Measurements from ENCODE around the gene HECTD4.

HECTD4 gene

DNA sequence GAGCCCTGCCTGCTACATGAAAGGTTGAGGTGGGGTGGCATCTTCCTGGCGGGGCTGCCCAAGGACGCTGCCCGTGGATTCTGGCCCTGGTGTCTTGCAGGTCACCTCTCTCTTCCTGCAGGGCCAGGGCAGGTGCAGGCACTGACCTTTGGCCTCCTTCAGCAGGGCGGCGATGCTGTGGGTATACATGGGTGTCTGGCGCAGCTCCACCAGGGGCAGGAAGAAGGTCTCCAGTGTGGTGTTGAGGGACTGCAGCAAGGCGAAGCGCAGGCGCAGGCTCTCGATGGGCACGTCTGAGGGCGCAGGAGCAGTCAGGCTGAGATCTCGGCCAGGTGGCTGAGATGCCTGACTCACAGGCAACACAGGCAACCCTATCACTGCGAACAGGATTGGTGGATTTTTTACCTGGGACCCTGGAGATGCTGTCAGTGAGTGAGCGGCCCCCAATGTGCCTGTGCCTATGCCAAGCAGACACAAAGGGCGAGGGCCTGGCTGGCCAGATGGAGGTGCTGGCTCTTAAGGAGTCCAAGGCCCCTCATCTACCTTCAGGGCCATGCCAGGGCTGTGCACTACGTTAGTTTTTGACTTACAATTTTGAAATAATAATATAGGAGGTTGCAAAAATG lies 211.1 kb downstream of the HECTD4 start:
- DNase-seq, result no peak

DNA sequence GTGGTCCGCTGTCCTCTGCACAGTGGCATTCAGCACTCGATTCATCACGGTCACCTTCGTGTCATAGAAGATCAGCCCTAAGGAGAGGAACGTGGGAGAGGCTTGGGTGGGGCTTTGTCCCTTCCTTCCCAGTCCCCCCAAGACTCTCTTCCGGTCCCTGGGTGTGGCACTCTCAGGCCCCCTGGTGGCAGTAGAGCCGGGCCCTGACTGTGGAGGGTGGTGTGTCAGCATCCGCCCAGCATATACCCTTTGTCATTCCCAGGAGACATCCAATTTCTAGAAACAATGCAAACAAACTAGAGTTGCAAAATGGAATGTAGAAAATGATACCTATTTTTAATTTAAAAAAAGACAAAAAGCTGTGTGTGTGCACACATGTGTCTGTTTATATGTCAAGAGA lies 211.9 kb downstream of the HECTD4 start:
- DNase-seq, result peak; percentile 15 to 19

DNA sequence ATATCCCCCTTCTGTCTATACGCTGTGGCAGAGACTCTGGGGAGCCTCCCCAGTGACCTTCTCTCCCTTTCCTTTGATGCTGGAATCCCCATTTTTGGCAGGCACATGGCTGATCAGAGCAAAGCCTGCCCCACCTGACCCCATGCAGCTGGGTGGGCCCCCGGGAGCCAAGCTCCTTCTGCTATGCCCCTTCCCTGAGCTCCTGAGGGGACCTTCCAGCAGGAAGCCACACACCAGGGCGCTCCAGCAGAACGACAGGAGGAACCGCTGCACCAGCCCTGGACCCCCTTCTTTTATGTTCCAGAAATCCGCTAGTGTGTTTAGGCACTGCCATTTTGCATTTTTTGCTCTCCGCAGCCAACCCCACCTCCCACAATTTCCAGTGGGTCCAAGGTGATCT lies 212.3 kb downstream of the HECTD4 start:
- DNase-seq, result no peak

DNA sequence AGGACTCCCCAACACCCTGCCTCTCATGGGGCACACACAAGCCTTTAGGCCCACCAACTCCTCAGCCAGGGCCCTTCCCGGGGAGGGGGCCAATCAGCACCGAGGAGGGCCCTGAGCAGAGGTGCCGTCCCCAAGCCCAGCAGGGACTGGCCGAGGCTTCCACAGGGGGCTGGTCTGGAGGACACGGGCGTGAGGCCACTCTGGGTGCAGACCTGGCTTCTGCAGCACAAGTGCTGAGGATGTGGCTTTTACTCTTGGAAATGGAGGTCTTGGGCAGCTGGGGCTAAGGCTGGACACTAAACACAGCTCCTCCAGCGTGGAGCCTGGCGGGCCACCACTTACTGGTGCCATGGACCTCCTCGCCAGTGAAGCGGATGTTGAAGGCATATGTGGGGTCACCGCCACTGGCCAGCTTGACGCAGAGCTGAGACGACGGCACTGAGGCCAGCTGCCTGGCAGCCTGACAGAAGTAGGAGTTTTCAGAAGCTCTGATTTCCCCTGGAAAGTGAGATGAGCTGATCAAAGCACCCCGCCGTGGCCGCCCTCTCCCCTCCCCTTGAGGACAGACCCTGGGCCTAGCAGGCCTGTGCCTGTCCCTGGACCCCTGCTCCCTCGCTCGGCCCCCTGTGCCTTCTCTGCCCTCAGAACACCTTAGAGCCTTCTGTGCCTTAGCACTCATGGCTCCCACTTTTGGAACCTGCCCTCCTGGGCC lies 212.9 kb downstream of the HECTD4 start:
- no peak for DNase-seq

DNA sequence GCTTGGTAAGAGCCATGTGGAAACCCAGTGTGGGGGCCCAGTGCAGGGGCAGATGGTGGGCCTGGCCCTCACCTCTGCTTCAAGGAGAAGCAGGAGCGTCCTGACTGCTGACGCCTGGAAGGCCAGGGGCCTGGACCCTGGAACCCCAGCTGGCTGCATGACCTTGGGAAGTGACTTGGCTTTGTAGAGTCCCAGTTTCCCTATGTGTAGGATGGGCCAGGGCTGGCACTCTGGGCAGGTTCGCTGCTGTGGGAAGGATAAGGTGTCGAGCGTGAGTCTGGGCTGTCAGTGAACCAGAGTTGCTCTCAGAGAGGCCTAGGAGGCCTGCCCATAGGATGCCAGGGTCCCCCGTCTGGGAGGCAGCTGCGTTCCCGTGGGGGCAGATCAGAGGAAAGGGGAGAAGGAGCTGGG lies 213.7 kb downstream of the HECTD4 start:
- no peak for DNase-seq

DNA sequence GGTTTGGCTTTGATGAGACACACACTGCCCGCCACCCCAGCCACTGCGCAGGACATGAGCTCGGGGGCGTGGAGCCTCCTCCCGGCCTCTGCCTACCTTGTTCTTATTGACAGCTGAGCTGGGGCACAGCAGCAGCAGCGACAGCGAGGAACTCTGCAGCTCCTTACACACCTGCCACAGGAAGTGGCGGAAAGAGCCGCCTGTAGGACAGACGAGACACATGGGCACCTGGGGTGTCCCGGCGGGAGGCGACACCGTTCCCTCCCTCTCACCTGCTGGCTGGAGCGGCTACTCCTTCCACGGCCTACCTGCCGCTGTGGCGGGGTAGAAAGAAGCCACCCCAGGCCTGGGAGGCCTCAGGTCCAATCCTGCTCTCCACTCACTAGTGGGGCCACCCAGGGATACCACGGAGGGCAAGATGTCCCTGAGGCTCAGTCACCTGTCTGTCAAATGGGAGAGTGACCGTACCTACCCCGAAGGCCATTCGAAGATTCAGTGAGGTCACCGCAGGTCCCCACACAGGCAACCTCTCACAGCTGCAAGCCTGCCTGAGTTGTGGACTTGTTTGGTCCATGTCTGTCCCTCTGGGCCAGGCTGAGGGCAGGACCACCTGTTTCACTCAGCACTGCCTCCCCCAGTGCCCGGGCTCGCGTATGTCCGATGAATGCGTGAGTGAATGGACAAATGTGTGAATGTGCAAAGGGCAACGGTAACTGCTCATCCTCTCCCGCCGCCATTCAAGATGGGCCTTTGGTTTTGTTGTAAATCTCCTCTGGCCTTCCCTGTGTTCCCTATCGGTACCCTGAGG lies 214.3 kb downstream of the HECTD4 start:
- DNase-seq, result no peak

DNA sequence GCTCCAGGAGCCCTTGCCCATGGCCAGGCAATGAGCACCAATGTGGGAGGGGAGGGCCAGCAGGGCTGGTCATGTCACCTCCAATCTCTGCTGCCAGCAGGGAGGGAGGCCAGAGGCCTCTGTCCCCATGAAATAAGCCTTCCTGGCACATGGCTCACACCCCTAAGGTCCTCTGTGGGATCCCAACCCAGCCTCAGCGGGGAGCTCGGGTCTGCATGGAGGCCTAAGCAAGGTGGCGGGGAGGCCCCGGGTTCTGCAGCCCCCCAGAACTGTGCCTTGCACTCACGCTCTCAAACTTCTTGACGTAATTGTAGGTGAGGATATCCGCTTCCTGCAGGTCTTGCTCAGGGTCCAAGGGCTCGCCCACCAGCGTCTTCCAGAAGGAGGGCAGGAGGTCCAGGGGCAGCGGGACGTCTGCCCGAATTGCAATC lies 215.2 kb downstream of the HECTD4 start:
- no peak for DNase-seq

DNA sequence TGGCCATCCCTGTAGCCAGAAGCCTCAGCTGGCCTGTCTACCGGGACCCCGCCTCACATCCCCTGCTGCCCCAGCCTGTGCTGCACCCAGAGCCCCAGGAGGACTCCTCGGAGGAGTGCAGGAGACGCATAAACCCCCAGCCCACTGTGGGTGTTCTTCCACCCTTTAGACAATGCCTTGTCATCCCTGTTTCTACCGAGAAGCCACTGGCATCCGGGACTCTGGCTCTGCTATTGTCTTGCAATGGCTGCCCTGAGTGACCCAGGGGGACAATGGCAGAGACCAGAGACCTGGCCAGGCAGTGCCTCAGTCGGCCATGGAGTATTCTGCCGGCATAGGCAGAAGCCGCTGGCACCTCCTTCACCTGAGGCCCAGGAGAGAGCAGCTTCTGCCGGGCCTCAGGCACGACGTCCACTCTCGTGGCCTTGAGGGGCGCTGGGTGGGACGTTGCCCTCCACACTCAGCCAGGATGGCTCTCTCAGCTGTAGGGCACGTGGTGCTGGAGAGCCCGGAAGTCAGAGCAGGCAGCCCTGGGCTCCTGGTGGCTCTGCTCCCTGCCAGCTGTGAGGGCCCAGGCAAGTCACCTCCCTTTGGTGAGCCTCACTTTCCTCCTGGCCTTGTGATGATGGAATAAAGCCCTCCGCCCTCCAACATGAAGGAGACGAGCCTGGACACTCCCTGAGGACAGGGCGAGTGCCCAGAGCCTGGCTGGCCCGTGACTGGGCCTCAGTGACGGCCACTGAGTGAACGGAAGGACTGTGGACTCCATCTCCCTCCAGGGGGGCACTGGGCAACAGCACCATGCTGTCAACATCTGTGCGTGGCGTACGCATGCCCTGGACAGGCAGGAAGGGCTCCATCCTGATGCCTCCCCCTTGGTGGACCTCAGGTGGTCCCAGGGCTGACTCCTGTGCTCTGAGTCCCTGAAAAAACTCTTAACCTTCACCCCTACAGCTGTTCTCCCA lies 215.9 kb downstream of the HECTD4 start:
- DNase-seq, result no peak

DNA sequence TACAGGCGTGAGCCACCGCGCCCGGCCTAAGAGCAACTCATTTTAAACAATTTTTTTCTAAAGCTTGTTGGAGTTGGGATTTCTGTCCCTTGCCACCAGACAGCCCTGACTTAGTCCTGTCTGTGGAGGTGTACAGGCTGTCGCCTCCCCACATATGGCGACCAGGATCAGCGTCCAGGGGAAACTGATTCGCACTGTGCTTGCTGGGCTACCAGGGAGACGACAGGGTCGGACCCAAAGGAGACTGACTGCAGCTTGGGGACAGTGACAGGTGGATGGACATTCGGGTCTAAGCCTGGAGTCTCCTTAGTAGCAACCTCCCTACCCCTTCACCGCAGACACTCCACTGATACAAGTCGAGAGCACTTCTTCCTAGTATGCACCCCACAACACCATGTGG lies 216.6 kb downstream of the HECTD4 start:
- DNase-seq, result no peak

DNA sequence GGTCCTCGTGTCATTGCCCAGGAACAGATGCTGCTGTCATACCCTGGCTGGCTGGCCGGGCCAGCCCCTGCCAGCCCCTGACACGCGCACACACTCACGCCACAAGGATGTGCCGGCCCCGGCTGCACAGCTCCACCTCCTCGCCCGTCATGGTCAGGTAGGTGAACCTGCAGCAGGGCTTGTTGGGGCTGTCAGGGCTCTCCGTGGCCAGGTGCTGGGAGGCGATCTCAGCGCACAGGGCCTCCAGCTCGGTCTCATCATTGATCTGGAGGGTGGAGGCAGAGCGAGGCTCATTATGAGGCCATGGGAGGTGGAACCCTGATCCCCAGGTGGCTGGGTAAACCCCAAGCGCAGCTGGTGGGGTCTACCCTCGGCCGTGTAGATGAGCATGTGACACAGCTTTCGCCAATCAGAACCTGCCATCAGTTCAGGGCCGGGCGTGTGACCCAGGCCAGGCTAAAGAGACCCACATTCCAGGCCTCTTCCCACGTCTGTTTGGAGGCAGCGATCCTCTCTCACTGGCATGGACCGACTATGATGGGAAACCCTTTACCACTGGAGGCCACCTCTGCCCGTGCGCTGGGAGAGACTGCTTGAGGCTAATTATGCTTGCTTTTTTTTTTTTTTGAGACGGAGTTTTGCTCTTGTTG lies 218.1 kb downstream of the HECTD4 start:
- no peak for DNase-seq

DNA sequence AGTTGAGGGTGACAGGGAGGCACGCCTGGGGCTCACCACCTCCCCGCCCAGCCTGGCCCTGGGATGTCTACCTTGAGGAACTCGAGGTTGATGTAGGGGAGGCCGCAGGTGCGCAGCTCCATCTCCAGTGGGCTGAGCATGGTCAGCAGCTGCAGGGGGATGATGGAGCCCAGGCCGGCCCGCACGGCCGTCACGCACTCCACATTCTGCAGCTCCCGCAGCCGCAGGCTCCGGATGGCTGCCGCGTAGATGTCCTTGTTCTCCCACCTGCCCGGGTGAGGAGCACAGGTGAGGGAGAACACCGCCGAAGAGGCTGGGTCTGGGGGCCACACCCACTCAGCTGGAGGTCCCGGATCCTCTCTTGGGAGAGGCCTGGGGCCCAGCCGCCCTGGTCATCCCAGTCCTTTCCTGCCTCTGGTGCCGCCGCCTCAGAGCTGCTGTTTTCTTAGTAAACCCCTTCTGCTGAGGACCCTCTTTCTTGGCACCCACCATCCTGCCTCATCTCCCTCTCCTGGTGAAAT lies 218.7 kb downstream of the HECTD4 start:
- no peak for DNase-seq

DNA sequence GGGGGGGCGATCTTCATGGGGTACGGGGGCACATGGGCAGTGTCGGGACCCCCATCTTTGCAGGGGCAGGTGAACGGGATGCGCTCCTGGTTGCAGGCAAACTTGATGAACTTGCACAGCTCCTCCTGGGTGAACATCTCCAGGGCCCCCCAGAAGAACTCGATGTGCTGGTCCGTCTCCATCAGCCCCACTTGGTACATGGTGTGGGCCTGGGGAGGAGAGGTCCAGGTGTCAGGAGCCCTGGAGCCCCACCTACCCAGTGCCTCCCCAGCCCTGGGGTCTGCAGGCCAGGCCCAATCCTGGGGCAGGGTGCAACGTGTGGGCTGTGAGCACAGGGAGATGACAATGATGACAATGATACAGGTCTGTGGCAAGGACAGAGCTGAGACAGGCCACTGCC lies 219.2 kb downstream of the HECTD4 start:
- no peak for DNase-seq

DNA sequence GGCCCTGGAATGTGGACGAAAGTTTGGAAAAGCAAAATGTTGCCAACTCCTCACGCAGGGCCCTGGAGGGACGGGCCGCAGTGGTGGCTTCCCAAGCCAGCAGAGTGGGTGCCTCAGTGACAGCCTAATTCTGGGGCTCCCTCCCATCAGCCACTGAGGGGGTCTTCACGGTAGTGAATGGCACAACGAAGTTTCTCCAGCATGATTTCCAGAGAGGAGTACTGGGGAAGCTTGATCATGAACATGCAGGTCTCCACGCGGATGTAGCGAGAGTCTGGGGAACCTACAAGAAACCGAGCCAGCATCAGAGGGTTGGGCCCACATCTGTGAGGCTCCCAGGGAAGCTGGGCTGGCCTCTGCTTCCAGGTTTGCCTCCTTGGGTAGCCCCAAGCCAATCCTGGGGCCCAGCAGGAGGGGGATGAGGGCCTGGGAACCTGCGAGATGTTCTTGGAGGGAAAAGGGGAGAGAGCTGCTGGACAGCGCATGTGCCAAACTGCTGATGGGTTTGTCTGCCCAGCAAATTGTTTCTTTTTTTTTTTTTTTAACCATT lies 219.9 kb downstream of the HECTD4 start:
- no peak for DNase-seq

DNA sequence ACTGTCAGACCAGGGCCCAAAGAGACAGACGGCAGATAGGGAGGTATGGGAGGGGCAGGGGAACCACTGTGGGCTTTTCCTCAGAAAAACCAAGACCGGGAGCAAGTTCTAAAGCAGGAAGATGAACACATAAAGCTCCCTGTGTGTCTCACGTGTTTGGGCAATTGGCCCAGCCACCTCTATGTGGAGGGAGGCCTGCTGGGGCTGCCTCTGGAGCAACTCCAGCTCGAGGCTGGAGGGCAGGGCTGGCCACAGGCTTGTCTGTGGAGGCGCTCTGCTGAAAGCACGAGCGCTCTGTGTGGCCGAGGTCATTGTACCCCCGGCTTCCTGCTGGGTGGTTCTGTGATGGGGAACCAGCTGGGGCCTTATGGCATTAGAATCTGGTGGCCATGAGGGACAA lies 220.5 kb downstream of the HECTD4 start:
- no peak for DNase-seq

DNA sequence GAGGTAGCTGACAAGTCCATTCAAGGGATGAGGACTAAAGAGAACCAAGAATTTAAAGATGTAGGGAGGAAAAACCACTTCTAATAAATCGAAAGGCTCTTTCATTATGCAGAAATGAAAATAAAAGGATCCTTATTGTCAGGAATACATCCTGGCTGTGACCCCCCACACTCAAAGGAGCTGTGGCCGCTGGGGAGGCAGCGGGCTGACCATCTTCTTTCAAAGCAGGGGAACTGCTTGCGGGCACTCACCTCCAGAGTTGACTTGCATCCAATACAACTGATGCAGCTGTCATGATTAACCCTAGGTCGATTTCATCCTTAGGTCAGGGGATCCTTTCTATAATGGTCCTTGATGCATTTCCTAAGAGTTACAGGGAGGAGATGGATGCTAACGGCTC lies 221.6 kb downstream of the HECTD4 start:
- no peak for DNase-seq

DNA sequence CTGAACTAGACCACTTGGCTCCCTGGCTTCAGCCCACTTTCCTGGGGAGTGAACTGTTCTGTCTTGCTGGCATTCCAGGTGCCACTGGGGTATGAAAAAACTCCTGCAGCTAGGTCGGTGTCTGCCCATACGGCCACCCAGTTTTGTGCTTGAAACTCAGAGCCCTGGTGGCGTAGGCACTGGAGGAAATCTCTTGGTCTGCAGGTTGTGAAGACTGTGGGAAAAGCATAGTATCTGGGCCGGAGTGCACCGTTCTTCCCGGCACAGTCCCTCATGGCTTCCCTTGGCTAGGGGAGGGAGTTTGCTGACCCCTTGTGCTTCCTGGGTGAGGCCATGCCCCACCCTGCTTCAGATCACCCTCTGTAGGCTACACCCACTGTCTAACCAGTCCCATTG lies 223.1 kb downstream of the HECTD4 start:
- no peak for DNase-seq

DNA sequence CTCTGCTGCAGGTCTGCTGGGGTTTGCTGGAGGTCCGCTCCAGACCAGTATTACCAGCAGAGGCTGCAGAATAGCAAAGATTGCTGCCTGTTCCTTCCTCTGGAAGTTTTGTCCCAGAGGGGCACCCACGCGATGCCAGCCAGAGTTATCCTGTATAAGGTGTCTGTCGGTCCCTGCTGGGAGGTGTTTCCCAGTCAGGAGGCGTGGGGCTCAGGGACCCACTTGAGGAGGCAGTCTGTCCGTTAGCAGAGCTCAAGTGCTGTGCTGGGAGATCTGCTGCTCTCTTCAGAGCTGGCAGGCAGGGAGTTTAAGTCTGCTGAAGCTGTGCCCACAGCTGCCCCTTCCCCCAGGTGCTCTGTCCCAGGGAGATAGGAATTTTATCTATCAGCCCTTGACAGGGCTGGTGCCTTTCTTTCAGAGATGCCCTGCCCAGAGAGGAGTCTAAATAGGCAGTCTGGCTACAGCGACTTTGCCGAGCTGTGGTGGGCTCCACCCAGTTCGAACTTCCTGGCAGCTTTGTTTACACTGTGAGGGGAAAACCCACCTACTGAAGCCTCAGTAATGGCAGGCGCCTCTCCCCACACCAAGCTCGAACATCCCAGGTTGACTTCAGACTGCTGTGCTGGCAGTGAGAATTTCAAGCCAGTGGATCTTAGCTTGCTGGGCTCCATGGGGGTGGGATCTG lies 223.6 kb downstream of the HECTD4 start:
- peak; percentile 8 to 9 for DNase-seq

DNA sequence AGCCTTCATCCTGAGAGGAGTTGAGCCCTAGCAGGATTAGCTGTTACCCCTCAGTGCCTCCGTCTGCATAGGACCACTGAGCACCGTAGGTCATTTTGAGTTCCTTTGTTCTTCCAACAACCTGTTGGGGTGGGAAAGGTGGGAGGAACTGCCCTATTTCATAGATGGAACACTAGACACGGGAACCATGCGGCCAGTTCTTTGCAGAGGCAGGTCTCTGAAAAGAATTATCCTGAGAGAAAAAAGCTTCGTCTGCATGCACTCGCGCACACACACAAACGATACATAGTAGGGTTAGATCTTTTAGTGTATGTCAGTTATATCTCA lies 228.4 kb downstream of the HECTD4 start:
- DNase-seq, result no peak

DNA sequence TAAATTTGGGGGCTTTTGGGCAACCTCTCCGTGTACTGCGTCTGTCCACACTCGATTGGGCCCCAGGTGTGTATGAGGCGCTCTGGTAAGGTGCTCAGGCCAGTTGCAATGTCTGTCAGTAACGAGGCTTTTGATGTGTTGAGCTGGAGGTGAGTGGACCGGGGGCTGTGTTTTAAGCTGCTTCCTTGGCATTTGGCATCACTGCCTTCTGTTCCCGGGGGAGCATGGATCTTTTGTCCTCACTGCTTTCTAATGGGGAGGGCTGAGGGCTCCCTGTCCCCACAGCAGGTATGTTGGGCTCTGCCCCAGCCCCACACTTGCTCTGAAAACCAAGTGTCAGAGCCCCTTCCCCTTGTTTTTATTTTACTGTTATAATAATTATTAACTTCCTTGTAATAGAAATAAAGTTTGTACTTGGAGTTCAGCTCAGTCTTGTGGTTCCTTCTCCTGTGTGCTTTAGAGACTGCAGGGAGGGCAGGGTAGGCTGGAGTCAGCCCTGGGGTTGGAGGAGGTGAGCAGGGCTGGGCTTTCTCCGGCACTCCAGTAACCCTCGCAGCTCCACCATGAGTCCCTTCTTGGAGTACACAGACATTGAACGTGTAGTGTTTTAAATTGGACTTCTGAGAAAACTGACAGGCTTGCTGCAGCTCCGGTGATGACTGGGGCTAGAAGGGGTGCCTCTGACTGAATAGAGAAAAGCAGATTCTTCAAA lies 228.9 kb downstream of the HECTD4 start:
- no peak for DNase-seq

DNA sequence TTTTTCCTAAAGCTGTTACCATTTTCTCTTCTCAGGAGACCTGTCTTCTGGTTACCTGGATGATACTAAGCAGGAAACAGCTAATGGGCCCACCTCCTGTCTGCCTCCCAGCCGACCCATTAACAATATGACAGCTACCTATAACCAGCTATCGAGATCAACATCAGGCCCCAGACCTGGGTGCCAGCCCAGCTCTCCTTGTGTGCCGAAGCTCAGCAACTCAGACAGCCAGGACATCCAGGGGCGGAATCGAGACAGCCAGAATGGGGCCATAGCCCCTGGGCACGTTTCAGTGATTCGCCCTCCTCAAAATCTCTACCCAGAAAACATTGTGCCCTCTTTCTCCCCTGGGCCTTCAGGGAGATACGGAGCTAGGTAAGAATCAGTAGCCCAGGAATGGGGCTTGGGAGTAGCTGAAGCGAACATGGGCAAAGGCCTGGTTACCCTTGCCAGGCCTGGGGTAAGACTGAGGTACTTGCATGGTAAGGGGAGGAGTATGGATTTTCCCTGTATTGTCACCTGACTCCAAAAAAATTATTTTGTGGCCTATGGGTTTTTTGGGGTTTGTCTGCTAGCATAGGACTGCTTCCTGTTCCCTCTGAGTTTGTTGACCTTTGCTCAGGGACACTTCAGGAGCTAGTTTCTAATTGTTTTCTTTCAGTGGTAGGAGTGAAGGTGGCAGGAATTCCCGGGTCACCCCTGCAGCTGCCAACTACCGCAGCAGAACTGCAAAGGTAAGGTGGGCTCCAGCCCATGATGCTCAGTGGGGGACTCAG lies 230.3 kb downstream of the HECTD4 start:
- no peak for DNase-seq

Data from activated CD4-positive, alpha-beta T cell treated with anti-CD3 and anti-CD28 coated beads, Interleukin-2, amount 50 U/mL, for 4 hours (primary cell).